ENCODE measurements around the gene SLC50A1.

Gene SLC50A1, protein sequence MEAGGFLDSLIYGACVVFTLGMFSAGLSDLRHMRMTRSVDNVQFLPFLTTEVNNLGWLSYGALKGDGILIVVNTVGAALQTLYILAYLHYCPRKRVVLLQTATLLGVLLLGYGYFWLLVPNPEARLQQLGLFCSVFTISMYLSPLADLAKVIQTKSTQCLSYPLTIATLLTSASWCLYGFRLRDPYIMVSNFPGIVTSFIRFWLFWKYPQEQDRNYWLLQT

GRCh38 chr1:155135415-155136028 lies at the start of gene SLC50A1:
TSS of gene SLC50A1 (plus strand) at chr1:155135852. CDS start at chr1:155135912, 60 bp downstream.
- peak; percentile 83 to 94 (median 93) for DNase-seq (ENCODE audit: low read depth in 3 of 3)

DNA sequence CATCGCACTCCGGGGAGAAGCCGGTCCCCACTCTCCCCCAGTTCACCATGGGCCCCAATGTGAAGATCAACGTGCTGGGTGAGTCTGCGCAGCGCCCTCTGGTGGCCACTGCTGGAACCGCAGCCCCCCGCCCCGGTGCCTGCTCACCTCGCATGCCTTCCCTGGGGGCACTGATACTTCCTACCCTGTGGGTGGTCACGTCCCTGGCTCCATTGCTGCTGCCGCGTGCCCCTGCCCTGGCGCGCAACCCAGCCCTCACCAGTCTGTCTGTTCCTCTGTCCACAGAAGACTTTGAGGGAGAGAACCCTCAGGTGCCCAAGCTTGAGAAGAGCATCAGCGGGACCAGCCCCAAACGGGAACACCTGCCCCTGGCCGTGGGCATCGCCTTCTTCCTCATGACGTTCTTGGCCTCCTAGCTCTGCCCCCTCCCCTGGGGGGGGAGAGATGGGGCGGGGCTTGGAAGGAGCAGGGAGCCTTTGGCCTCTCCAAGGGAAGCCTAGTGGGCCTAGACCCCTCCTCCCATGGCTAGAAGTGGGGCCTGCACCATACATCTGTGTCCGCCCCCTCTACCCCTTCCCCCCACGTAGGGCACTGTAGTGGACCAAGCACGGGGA lies 49.4 kb upstream of the SLC50A1 start:
- DNase-seq (ENCODE audit: low read depth in 3 of 3), result peak; percentile 67 to 82 (median 68)

DNA sequence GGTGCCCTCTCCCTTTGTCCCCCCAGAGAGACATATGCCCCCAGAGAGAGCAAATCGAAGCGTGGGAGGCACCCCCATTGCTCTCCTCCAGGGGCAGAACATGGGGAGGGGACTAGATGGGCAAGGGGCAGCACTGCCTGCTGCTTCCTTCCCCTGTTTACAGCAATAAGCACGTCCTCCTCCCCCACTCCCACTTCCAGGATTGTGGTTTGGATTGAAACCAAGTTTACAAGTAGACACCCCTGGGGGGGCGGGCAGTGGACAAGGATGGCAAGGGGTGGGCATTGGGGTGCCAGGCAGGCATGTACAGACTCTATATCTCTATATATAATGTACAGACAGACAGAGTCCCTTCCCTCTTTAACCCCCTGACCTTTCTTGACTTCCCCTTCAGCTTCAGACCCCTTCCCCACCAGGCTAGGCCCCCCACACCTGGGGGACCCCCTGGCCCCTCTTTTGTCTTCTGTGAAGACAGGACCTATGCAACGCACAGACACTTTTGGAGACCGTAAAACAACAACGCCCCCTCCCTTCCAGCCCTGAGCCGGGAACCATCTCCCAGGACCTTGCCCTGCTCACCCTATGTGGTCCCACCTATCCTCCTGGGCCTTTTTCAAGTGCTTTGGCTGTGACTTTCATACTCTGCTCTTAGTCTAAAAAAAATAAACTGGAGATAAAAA lies 48.7 kb upstream of the SLC50A1 start:
- DNase-seq (ENCODE audit: low read depth in 3 of 3), result no peak

- peak; percentile 68 to 80 (median 72) for DNase-seq (ENCODE audit: low read depth in 3 of 3)
Observed at GRCh38 chr1:155091071-155092051, 44.3 kb upstream of the SLC50A1 start.

DNA sequence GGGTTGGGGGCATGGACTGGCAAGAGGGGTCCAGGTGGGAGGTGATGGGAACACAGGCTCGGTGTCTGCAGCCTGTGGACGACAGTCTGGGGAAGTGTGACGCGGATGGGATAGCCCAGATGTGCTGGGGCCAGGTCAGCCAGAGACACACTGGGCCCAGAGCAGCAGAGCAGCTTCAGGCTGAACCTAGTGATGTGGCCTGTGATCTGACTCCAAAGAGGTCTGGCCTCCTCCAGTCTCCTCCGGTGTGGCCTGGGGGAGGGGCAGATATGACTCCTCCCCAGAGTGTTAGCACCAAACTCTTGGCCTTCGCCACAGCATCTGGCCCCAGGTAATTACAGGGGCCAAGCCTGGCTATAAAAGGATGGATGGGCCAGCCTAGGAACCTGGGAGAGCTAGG lies 43.5 kb upstream of the SLC50A1 start:
- DNase-seq (ENCODE audit: low read depth in 3 of 3), result no peak

DNA sequence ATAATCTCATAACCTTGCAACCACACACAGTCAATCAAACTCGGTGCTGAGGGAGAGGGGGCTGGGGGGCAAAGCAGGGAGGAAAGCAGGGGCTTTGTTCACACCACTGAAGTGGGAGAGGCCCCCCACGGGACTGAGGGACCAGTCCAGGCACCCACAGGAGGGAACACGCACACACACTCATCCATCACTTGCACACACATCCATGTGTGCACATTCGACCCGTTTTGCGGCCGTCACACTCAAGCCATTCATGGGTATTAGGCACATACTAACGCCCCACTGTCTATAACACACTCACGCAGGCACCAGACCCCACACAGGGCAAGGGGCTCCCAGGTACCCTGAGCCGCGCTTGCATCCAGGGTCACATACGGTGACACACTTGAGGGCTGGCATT lies 43.0 kb upstream of the SLC50A1 start:
- no peak for DNase-seq (ENCODE audit: low read depth in 3 of 3)

- DNase-seq (ENCODE audit: low read depth in 3 of 3), result no peak
Observed at GRCh38 chr1:155093911-155094621, 41.6 kb upstream of the SLC50A1 start.

DNA sequence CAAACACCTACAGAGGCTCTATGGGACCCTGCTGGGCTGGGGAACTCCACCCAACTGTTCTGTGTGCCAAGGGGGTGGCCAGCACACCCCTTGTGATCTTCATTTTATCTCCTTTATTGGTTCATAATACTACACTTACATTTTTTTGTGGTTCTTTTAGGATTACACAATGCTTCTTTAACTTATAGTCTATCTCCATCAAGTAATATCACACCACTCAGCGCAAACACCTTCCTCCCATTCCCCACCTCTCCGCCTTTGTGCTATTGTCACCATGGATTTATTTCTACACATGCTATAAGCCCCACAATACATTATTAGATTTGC lies 41.1 kb upstream of the SLC50A1 start:
- DNase-seq (ENCODE audit: low read depth in 3 of 3), result no peak

- no peak for DNase-seq (ENCODE audit: low read depth in 3 of 3)
Observed at GRCh38 chr1:155099331-155099730, 36.3 kb upstream of the SLC50A1 start.

DNA sequence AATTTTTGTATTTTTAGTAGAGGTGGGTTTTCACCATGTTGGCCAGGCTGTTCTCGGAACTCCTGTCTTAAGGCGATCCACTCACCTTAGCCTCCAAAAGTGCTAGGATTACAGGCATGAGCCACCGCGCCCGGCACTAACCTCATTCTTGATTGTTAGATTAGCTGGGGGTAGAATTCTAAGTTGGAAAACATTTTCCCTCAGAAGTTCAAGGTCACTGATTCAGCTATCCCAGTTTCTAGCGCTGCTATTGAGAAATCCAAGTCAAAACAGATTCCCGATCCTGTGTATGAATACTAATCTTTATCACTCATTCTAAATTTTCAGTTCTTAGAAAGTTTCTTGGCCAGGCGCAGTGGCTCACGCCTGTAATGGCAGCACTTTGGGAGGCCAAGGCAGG lies 32.3 kb upstream of the SLC50A1 start:
- DNase-seq (ENCODE audit: low read depth in 3 of 3), result no peak

GRCh38 chr1:155104605-155105534 lies 30.8 kb upstream of the SLC50A1 start:
- no peak for DNase-seq (ENCODE audit: low read depth in 3 of 3)

DNA sequence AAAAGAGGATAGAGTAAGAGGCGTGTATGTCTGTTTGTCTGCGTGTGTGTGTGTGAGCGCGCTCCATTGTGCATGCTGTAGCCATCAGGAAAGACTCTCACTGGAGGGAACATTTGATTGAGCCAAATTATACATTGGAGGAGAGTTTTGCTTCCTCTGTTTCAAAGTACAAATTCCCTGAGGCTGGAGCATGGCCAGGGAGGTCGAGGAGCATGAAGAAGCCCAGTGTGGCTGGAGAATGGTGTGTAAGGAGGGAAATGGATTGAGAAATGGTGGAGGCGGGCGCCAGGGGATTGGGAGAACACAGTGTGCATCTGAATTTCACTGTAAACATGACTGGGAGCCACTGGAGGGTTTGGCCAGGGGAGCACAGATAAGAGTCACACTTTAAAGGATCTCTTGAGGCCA lies 30.0 kb upstream of the SLC50A1 start:
- no peak for DNase-seq (ENCODE audit: low read depth in 3 of 3)

DNA sequence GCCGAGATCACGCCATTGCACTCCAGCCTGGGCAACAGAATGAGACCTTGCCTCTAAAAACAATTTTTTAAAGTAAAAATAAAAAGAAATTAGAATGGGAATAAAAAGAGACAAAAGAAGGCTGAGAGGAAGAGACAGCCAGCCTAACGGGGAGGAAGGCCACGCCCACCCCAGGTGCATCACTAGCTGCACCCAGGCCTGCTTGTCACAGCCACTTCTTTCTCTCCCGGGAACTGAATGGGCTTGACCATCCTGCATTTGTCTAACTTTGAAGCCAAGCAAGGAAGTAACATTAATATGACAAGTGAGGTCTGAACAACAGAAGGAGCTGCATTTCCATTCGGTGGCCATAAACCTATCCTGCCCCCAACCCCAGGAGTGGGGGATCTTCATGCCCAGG lies 28.8 kb upstream of the SLC50A1 start:
- DNase-seq (ENCODE audit: low read depth in 3 of 3), result no peak

DNA sequence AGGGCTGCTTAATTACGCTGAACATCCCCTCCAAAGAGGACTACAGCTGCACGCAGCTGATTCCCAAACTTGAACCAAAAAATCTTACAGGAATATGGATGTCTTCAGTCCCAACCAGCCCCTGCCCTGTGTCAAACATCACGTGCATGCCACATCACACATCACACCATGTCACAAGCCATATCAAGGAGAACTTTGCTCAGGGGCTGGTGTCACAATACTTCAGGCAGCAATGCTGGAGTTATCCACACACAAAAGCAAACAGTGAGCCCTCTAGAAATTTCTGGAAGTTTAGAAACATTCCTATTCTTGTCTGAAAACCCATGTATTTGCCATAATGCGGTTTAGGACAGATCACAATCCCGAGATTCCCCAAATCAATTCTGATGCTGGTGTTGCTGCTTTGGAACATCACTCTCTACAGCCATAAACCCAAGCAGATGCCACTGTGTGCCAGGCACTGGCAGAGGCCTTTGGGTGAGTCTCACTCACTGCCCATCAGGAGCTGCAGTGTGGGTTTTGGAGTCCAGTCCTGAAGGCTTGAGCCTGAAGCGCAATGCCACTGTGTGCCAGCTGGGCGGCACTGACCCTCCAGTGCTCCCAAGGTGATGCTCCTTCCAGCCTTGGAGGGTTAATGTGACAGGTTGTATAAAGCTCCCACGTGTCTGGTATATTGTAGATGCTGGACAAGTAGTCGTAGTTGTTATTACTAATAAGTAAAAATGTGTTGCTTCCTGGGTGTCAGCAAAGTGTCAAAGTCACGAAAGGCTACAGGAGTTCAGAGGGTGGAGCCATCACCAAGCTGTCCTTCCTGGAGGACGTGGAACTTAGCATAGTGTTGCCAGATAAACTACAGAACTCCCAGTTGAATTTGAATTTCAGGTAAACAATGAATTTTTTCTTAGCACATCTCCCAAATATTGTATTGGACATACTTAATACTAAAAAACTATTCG lies 28.1 kb upstream of the SLC50A1 start:
- DNase-seq (ENCODE audit: low read depth in 3 of 3), result no peak

GRCh38 chr1:155108296-155108695 lies 27.4 kb upstream of the SLC50A1 start:
- DNase-seq (ENCODE audit: low read depth in 3 of 3), result no peak

DNA sequence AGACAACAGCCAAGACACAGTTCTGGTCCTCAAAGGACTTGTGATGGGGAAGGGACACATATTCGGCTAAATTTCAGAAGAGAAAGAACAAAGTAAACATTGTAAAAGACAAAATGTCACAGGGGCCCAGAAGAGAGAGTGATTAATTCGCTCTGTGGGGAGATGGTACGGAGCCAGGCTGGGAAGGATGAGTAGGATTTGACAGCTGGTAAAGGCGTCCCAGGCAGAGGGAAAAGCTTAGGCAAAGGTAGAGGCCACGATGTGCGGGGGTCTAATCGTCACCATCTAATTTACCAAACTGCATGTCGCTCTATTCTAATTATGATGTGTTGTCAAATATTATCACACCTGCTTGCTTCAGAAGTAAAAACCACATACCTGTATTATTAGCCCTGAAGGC lies 25.3 kb upstream of the SLC50A1 start:
- no peak for DNase-seq (ENCODE audit: low read depth in 3 of 3)

DNA sequence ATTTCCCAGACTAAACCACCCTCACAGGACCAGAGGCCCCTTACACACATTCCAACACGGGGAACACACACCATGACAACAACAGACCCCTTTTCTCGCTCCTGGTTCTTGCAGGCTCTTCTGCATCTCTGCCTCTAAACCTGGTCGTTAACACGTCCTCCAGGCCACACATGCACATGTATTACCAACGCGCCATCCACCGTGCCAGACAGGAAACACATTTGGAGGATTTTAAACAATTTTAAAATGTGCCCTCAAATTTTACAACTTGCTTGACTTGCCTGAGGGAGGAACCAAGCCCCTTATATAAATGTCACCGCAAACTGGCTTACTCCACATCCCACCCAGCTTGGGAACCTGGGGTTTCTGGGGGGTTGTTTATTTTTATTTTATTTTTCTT lies 24.8 kb upstream of the SLC50A1 start:
- no peak for DNase-seq (ENCODE audit: low read depth in 3 of 3)

DNA sequence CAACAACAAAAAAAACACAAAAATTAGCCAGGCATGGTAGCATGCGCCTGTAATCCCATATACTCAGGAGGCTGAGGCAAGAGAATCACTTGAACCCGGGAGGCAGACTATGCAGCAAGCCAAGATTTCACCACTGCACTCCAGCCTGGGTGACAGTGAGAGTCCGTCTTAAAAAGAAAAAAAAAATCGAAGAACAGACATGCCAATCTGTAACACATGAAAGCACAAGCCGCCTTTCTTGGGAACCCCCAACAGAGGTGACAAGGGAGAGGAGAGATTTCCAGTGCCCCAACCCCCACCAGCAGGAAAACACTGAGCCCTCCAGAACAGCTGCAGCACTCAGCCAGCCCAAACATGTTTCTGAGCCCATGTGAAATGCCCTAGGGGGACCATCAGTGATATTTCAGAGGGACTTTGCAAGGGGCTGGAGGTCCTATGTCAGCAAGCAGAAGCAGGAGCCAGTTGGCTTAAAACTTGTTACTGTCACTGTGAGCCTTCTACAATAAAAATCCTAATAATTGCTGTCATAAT lies 22.1 kb upstream of the SLC50A1 start:
- no peak for DNase-seq (ENCODE audit: low read depth in 3 of 3)

Data from stimulated activated CD4-positive, alpha-beta T cell treated with anti-CD3 and anti-CD28 coated beads, TNF-alpha, amount 100 ng/mL, for 24 hours (primary cell).